ENCODE measurements around the gene MLXIP.

Gene MLXIP

DNA sequence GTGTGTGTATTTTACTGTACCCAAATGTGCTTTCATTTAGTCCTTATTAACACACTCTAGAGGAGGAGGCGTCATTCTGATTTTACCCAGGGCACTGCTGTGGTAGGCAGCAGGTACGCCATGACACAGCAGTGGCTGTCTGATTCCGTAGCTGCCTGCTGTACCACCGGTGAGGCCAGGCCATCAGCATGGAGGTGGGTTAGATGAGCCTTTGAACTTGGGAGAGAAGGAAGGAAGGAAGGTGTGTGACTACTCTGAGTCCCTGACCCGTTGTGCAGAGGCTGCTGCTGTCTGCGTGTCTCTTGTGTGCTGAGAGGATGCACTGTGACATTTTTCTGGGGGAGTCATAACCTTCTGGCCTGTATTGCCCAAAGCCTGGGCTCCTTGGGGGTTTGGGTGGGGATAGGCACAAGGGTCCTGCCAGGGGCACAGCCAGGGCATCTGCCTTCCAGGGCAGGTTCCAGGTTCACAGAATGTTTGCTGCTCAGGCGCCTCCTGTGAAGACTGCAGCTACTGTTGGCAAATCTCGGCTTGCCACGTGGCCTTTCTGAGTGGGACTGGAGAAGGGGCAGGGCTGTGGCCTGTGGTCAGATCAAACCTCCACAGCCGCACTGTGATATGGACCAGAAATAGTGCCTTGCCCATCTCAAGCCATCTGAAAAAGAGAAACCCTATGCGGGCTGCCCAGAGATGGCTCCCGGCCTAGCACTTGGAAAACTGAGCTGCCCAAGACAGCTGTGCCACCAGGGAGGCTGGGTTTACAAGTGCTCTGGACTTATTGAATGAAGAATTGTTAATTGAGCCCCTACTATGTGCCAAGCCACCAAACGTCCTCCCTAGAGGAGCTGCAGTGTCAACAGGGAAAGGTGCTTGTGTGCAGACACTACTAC lies 47.1 kb downstream of the MLXIP start:
- DNase-seq (ENCODE audit: low read depth in 2 of 2) = no peak

- no peak for DNase-seq (ENCODE audit: low read depth in 2 of 2)
Measured at GRCh38 chr12:122126342-122126635, 47.7 kb downstream of the MLXIP start.

GRCh38 chr12:122126713-122127597 lies 48.4 kb downstream of the MLXIP start:
- no peak for DNase-seq (ENCODE audit: low read depth in 2 of 2)

- no peak for DNase-seq (ENCODE audit: low read depth in 2 of 2)
Measured at GRCh38 chr12:122127839-122128238, 49.3 kb downstream of the MLXIP start.

GRCh38 chr12:122128481-122128880 lies 49.9 kb downstream of the MLXIP start:
- DNase-seq (ENCODE audit: low read depth in 2 of 2) = no peak

GRCh38 chr12:122129131-122129530 lies 50.6 kb downstream of the MLXIP start:
- DNase-seq (ENCODE audit: low read depth in 2 of 2) = no peak

DNA sequence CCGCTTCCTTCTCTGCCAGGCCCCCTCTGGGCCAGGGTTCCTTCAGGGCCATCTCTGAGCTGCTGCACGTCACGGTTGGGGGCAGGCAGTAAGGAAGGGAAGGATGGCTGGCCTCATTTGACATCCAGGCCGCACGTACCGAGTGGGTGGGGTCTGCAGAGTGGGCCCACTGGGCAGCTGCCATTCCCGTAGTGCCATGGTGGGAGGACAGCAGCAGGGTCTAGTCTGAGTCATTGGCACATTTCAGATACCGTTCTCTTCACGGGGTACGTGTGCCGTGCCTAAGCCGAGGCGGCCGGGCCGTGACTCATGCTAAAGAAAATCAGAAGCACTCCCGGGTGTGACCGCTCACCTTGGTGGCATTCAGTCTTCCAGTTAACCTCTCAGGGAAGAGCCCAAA lies 51.6 kb downstream of the MLXIP start:
- no peak for DNase-seq (ENCODE audit: low read depth in 2 of 2)

- no peak for DNase-seq (ENCODE audit: low read depth in 2 of 2)
Measured at GRCh38 chr12:122133192-122133950, 54.8 kb downstream of the MLXIP start.

- no peak for DNase-seq (ENCODE audit: low read depth in 2 of 2)
Measured at GRCh38 chr12:122135437-122136031, 57.0 kb downstream of the MLXIP start.

GRCh38 chr12:122137229-122137628 lies 58.7 kb downstream of the MLXIP start:
- DNase-seq (ENCODE audit: low read depth in 2 of 2) = no peak

DNA sequence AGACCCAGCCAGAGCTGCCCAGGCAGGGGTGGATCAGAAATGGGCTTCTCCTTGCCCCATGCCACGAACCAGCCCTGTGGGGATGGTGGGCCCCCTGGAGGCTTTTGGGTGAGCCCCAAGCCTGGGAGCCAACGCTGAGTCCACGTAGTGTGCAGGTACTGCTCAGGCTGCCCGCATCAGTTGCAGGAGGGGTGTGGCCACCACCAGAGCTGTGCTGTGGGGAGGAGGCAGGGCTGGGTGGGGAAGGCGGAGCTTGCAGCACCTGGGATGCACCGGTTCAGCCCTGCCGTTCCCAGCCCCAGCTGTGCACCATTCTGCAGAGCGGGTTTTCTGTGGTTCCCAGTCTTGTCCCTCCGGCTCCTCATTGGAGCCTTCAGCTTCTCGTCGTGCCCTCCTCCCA lies 59.1 kb downstream of the MLXIP start:
- no peak for DNase-seq (ENCODE audit: low read depth in 2 of 2)

- DNase-seq (ENCODE audit: low read depth in 2 of 2) = no peak
Measured at GRCh38 chr12:122138181-122138580, 59.6 kb downstream of the MLXIP start.

DNA sequence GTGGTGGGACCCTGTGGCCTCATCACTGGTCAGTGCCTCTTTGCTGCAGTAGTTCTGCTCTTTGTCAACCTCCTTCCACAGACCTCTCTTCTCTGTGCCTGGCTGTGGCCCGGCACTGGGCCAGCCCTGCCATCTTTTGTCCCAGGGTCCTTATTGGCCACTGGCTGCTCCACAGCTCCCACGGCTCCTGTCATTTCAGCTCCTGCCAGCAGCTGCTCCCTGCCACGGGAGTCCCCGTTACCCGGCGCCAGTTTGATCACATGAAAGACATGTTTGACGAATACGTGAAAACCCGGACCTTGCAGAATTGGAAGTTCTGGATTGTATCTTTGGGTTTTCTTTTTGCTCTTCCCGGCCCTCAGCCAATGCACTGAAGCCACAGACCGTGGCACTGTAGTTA lies 60.1 kb downstream of the MLXIP start:
- no peak for DNase-seq (ENCODE audit: low read depth in 2 of 2)

DNA sequence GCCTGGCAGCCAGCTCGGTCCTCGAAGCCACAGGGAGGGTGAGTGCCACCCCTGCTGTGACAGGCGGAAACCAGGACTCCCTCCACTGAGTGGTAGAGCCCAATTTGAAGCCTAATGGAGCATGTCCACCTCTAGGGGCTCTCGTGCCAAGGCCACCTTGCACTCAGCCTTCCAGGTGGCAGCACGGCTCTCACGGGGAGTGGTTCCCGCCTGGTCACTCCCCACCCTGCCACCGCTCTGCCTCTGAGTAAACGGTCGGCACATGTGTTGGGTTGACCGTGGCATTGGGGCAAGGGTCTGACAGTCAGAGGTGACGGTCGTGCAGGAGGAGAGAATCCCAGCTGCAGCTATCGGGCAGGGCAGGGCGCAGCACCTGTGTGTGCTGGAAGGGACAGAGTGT lies 60.7 kb downstream of the MLXIP start:
- DNase-seq (ENCODE audit: low read depth in 2 of 2) = no peak

GRCh38 chr12:122139941-122140340 lies 61.4 kb downstream of the MLXIP start:
- no peak for DNase-seq (ENCODE audit: low read depth in 2 of 2)

- no peak for DNase-seq (ENCODE audit: low read depth in 2 of 2)
Measured at GRCh38 chr12:122140467-122141257, 62.1 kb downstream of the MLXIP start.

- DNase-seq (ENCODE audit: low read depth in 2 of 2) = no peak
Measured at GRCh38 chr12:122141911-122142725, 63.6 kb downstream of the MLXIP start.

DNA sequence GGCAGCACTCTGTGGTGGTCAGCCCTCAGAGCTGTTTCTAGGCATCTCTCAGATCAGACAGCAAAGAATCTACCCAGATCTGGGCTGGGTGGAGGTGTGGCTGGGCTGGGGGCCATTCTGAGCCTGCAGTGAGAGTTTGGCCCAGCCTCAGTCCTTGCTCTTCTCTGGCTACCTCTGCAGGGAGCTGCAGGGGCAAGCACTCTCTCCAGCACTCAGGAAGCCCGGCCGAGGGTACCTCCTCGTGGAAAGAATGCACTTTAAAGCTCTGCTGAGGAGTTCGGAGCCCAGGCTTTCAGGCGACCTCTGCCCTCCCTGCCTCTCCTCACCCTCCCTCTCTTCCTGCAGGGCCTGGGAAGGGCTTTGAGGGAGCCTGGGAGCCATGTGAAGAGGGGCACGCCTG lies 64.3 kb downstream of the MLXIP start:
- DNase-seq (ENCODE audit: low read depth in 2 of 2) = no peak

DNA sequence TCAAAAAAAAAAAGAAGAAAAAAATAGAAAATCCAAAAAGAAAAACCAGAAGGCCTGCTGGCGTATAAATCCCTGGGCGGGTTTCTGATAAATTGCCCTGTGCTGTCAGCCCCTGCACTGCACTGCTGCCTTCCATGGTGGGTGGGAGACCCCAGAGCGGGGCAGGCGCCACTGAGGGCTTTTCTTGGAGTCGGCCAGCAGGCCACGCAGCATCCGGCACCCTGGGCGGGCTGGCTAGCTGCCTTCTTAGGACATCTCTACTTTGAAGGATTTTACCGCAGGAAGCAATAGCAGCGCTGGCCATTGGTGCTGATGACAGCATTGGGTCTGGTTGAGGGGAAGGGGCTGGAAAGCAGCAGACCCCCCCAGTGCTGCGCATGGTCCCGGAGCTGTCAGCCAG lies 66.3 kb downstream of the MLXIP start:
- no peak for DNase-seq (ENCODE audit: low read depth in 2 of 2)
